Panc1 (cell line): ENCODE measurements around the gene PHKA2. TPM values are rescaled to one million over a fixed set of nuclear protein-coding genes. Genes with fewer than 3 reads are reported as not detected.

Experiments
- ATAC-seq: fragments of 200-7000 bp; cut with Tn5 transposase; 2 replicates; pipeline ENCODE4 v1.9.1; 2020; ENCODE audit warnings: mild to moderate bottlenecking, moderate library complexity
- BruUV-seq: library from RNA; stranded (reverse); fragments of 400-500 nt; replicated peaks from 2 replicates; lab custom pipeline; 2021; lab: Mats Ljungman, UMichigan
- CTCF ChIA-PET: fragments of 300-600 bp; sonication (Branson Sonifier 250); formaldehyde crosslinking; loops from one replicate; lab custom pipeline; 2022; ENCODE audit warnings: antibody characterized with exemption; lab: Charles Lee
- POLR2A ChIA-PET: fragments of 300-600 bp; sonication (Branson Sonifier 250); formaldehyde crosslinking; loops from one replicate; lab custom pipeline; 2022; ENCODE audit warnings: antibody characterized with exemption; lab: Charles Lee
- DNase-seq: peaks from one replicate; pipeline ENCODE4 v3.0.0-alpha.2; 2010; ENCODE audit warnings: low read depth, low spot score
- H3K27ac ChIP-seq: 2 replicates; pipeline ENCODE4 v1.5.1; 2011; ENCODE audit warnings: mild to moderate bottlenecking, low read length, inconsistent platforms
- H3K27me3 ChIP-seq: fragments of 200-500 bp; sonication (Bioruptor generic); 2 replicates; pipeline ENCODE4 v1.6.0; 2014; ENCODE audit warnings: low read length, inconsistent platforms; ENCODE audit not compliant: control insufficient read depth, insufficient read depth
- H3K36me3 ChIP-seq: fragments of 200-500 bp; sonication (Bioruptor generic); 2 replicates; pipeline ENCODE4 v1.5.1; 2014; ENCODE audit warnings: inconsistent platforms, mild to moderate bottlenecking, low read length, moderate library complexity; ENCODE audit not compliant: control insufficient read depth, insufficient read depth
- H3K4me1 ChIP-seq: 2 replicates; pipeline ENCODE4 v1.5.1; 2011; ENCODE audit warnings: inconsistent platforms, mild to moderate bottlenecking, low read length, moderate library complexity; ENCODE audit not compliant: control insufficient read depth, insufficient read depth
- H3K4me3 ChIP-seq, 2 experiments: 2 replicates each; pipeline ENCODE4 v1.5.1; 2011 to 2012; ENCODE audit warnings: low read depth in 2 of 2, low read length in 2 of 2, mild to moderate bottlenecking in 2 of 2, inconsistent platforms in 1 of 2, moderate library complexity in 1 of 2
- H3K9me3 ChIP-seq: fragments of 200-500 bp; sonication (Bioruptor generic); 2 replicates; pipeline ENCODE4 v1.5.1; 2014; ENCODE audit warnings: low read depth, mild to moderate bottlenecking, inconsistent platforms, low read length, moderate library complexity; ENCODE audit not compliant: control insufficient read depth, insufficient read depth
- POLR2AphosphoS5 ChIP-seq: IDR thresholded peaks from 2 replicates; pipeline ENCODE4 v1.6.1; 2012; ENCODE audit warnings: mild to moderate bottlenecking, low read depth, low read length, moderate library complexity
- SIN3A ChIP-seq: IDR thresholded peaks from 2 replicates; pipeline ENCODE4 v1.6.1; 2012; ENCODE audit warnings: low read depth, mild to moderate bottlenecking, low read length, moderate library complexity, borderline replicate concordance; ENCODE audit not compliant: insufficient read depth
- TCF7L2 ChIP-seq: IDR thresholded peaks from 2 replicates; pipeline ENCODE4 v1.6.1; 2011; ENCODE audit warnings: mild to moderate bottlenecking, low read depth, low read length, inconsistent platforms
- in situ Hi-C: cut with HindIII; loops from 2 replicates; pipeline ENCODE4 v1.10.0; 2016; ENCODE audit warnings: low sequenced_read_pairs, low pct_unique_long_range_greater_than_20kb
- intact Hi-C: fragments of 100-400 bp; cut with micrococcal nuclease; formaldehyde crosslinking; loops from one replicate; pipeline ENCODE4 v1.10.0; 2022; ENCODE audit not compliant: unreplicated experiment
- total RNA-seq: library from RNA; stranded (reverse); gene quantifications from one replicate; pipeline ENCODE4 v1.2.1, GENCODE V29; 2021; ENCODE audit not compliant: unreplicated experiment
- TF ChIP-seq, protein P1 (sequence below), 2 experiments: IDR thresholded peaks; 2 replicates each; pipeline ENCODE4 v1.6.1; 2011 to 2012; ENCODE audit warnings: low read depth in 2 of 2, control low read depth in 1 of 2, low read length in 1 of 2, mild to moderate bottlenecking in 1 of 2, moderate library complexity in 1 of 2; ENCODE audit not compliant: insufficient read depth in 1 of 2
- TF ChIP-seq, protein P2 (sequence below): fragments of 450-650 bp; IDR thresholded peaks from 2 replicates; pipeline ENCODE4 v1.5.1; 2017; ENCODE audit warnings: mild to moderate bottlenecking

The PHKA2 gene
- total RNA-seq, 1 experiment from 2014 or later: 20.6 TPM

DNA sequence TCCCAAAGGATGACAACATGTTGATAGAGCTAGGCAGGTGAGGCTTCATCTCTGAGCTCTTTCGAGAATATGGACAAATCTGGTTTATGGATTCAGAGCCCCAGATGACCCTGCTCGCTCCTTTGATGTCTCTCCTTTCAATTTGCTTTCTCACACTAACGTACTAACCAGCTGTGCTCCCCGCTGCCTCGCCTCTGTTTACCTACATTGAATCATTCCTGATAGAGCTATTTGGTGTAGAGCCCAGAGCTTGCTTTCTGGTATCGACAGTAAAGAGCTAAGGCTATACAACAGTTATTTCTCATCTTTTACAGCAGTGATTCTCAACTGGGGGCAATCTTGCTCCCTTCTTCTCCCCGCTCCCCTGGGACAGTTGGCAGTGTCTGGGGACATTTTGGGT lies 8.9 kb upstream of the PHKA2 start:
- TF ChIP-seq TCF7L2: no peak
- no peak for TF ChIP-seq SIN3A
- TF ChIP-seq, protein P1, sequence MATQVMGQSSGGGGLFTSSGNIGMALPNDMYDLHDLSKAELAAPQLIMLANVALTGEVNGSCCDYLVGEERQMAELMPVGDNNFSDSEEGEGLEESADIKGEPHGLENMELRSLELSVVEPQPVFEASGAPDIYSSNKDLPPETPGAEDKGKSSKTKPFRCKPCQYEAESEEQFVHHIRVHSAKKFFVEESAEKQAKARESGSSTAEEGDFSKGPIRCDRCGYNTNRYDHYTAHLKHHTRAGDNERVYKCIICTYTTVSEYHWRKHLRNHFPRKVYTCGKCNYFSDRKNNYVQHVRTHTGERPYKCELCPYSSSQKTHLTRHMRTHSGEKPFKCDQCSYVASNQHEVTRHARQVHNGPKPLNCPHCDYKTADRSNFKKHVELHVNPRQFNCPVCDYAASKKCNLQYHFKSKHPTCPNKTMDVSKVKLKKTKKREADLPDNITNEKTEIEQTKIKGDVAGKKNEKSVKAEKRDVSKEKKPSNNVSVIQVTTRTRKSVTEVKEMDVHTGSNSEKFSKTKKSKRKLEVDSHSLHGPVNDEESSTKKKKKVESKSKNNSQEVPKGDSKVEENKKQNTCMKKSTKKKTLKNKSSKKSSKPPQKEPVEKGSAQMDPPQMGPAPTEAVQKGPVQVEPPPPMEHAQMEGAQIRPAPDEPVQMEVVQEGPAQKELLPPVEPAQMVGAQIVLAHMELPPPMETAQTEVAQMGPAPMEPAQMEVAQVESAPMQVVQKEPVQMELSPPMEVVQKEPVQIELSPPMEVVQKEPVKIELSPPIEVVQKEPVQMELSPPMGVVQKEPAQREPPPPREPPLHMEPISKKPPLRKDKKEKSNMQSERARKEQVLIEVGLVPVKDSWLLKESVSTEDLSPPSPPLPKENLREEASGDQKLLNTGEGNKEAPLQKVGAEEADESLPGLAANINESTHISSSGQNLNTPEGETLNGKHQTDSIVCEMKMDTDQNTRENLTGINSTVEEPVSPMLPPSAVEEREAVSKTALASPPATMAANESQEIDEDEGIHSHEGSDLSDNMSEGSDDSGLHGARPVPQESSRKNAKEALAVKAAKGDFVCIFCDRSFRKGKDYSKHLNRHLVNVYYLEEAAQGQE (IDR thresholded peaks at IDR 0.05; ENCODE audit: insufficient read depth in 1 of 2, low read depth in 2 of 2, low read length in 1 of 2): no peak
- TF ChIP-seq, protein P2, sequence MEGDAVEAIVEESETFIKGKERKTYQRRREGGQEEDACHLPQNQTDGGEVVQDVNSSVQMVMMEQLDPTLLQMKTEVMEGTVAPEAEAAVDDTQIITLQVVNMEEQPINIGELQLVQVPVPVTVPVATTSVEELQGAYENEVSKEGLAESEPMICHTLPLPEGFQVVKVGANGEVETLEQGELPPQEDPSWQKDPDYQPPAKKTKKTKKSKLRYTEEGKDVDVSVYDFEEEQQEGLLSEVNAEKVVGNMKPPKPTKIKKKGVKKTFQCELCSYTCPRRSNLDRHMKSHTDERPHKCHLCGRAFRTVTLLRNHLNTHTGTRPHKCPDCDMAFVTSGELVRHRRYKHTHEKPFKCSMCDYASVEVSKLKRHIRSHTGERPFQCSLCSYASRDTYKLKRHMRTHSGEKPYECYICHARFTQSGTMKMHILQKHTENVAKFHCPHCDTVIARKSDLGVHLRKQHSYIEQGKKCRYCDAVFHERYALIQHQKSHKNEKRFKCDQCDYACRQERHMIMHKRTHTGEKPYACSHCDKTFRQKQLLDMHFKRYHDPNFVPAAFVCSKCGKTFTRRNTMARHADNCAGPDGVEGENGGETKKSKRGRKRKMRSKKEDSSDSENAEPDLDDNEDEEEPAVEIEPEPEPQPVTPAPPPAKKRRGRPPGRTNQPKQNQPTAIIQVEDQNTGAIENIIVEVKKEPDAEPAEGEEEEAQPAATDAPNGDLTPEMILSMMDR: no peak
- no peak for TF ChIP-seq POLR2AphosphoS5
- CTCF ChIA-PET: no interaction called here
- Histone ChIP-seq H3K27ac (no peak overlapping the region), H3K4me3 (no peak overlapping the region), H3K4me1 (no peaks in the 10 kb centered on the region), H3K9me3 (no peaks in the 10 kb centered on the region), H3K27me3 (no peaks in the 10 kb centered on the region), H3K36me3 (no peaks in the 10 kb centered on the region)
- intact Hi-C loops (no loop called here), in situ Hi-C loops (no loop called here)
- DNase-seq (no peak), ATAC-seq (no peak)
- no TSS peak for BruUV-seq
- POLR2A ChIA-PET: no interaction called here

GRCh38 chrX:18985186-18985435 lies 1.2 kb upstream of the PHKA2 start:
- H3K27me3 ChIP-seq: no peaks in the 10 kb centered on the region
- BruUV-seq: no TSS peak
- in situ Hi-C loops: no loop called here
- ChIA-PET POLR2A (no interaction called here), CTCF (no interaction called here)
- intact Hi-C loops: no loop called here
- H3K36me3 ChIP-seq: no peaks in the 10 kb centered on the region
- H3K4me3 ChIP-seq: peak overlapping the region; percentile 62 to 67
- DNase-seq: no peak
- no peak for ATAC-seq
- peak overlapping the region; percentile 63 for H3K27ac ChIP-seq
- H3K9me3 ChIP-seq: no peaks in the 10 kb centered on the region
- no peak for TF ChIP-seq POLR2AphosphoS5
- TF ChIP-seq SIN3A: no peak
- TF ChIP-seq, protein P1 (IDR thresholded peaks at IDR 0.05; ENCODE audit: insufficient read depth in 1 of 2, low read depth in 2 of 2, low read length in 1 of 2): no peak
- TF ChIP-seq, protein P2: no peak
- no peak for TF ChIP-seq TCF7L2
- no peaks in the 10 kb centered on the region for H3K4me1 ChIP-seq
